Endometrial microvascular endothelial cells (primary cell): Measurements from ENCODE around the gene ADAMTS15. TPM values are rescaled to one million over a fixed set of nuclear protein-coding genes. Genes with fewer than 3 reads are reported as not detected.

Source experiments
- in situ Hi-C: cut with HindIII; loops from 2 replicates; pipeline ENCODE4 v1.10.0; 2017; ENCODE audit warnings: low sequenced_read_pairs, low pct_unique_long_range_greater_than_20kb; ENCODE audit errors: inconsistent ontology term
- total RNA-seq: library from RNA; depleted of rRNA; stranded (reverse); fragments of >200 nt; gene quantifications from one replicate; pipeline ENCODE4 v1.2.3, GENCODE V29; 2015; ENCODE audit errors: inconsistent ontology term

Gene ADAMTS15
- total RNA-seq, 1 donor from 2014 or later, result 0.46 TPM

DNA sequence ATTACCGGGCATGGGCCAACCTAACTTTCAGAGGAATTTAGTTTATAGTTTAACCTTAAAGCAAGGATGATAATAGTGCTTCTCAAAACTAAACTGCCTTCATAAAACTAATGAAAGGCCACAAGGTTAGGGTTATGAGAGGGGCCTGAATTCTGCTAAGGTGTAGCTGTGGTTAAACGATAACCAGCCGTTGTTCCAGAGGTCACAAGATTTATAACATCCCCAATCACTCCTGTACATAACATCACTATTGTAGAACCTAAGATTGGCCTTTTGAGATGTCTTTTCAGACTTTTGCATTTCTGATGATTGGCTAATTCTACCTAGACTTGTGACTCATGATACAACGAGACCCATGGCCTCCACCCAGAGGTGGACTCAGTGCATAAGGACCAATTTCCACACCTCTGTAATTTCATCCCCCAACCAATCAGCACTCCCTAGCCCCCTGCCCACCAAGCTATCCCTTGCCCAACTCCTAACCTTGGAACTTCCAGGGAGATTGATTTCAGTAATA lies 69.8 kb downstream of the ADAMTS15 start:
- in situ Hi-C loops, result no loop called here

DNA sequence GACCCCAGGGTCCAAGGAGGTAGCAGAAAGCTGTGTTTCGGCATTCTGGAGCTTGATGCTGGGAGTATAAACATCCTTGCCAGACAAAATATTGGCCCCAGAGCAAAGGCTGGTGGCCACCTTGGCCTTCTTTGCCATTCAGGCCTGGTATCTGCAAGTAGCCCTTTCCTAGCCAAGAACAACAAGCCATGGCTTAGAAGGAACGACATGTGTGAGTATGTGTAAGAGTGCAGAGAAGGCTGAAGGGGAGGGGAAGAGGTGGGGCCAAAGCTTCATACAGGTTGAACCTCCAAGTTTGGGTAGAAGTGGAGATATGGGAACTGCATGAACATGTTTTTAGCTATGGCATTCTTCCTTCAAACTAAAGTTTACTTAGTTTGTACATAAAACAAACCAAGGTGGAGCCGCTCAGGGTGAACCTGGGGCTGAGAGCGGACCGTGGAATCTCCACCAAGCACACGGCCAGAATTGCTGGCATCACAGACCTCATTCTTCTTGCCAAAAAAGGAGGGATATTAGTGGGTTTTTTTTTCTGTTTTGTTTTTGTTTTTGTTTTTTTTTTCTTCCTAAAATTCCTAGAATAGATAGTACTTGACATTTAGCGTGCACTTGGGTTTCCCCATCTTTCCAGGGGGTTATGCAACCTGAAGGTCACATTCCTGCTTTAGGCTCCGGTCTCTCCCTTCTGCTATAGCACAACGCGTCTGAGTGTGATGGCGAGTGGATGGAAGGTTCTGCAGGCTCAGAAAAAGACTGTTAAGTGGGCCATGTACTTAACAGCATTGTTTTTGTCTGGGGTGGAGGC lies 70.9 kb downstream of the ADAMTS15 start:
- in situ Hi-C loops, result no loop called here

DNA sequence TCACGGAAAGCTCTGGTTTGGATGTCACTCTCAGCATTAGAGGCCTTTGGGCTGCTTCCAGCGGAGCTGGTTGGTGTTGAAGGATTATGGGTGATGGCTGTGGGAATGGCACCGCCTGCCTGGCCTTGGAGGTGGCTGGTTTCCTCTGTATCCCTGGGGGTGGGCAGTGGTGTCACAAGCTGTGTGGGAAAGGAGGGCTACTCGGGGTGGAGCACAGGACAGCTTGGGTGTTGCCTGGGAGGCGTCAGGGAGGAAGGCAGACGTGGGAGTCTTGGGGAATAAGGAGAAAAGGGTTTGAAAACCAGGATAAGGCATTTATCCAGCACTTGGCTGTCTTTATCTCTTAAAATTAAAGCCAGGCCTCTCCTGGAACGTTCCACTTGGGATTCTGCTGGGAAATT lies 71.8 kb downstream of the ADAMTS15 start:
- in situ Hi-C loops, result no loop called here

DNA sequence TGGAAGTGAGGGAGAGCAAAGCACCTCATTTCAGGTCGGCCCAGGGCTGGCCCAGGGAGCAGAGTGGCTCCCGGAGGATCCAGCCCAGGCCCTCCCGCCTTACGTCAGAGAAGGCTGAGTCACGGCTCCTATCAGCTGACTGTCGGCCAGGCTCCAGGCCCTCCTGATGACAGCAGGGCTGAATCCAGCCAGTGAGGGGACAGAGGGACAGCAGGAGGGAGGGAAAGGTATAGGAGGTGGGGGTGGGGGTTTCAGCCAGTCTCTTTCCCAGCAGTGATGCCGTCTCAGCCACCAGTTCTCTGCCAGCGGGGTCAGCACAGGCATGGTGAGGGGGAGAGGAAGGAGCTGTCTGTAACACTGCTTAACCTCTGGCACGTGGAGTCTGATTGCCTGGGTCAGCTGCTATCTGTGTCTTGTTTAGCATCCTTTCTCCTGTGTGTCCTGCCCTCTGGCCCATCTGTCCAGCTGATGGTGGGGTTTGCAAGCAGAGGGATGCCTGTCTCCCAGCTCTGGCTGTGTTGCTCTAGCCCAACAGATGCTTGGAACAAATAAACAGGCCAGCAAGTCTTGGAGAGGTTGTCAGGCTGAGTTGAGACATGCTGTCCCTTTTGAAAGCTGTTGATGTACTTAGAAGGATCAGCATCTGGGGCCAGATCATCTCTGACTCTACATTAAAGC lies 74.0 kb downstream of the ADAMTS15 start:
- in situ Hi-C loops, result no loop called here

DNA sequence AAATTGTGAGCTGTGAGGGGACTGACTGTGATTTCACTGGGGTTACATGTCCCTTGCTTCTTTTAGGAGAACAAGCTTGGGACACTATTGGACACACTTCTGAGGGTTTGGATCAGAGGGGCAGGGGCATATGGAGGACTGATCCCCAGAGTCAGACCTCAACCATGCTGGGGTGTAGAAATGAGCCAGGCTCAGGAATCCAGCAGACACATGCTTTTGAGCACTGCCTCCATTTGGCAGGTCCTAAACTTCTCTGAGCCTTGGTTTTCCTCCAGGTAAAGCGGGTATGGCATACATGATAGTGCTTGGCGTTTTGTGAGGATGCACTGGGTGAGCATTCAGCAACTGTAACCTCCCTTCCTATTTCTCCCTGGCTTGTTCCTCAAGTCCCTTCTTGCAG lies 74.7 kb downstream of the ADAMTS15 start:
- in situ Hi-C loops, result no loop called here

DNA sequence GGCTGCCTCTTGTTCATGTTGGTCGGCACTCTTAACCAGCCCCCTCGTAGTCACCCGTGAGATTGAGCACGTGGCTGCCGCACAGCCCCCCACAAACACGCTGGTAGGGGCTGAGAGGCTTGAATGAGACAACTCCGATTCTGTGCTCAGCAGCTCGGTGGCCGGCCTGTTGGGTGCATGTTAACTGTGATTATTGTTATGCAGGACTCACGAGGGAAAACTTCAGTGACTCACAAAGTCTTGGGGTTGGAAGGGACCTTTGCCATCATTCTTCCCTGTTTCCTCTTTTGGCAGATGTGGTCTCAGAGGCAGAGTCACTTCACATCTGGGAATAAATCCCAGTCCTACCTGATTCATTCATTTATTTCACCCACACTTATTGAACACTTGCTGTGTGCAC lies 75.2 kb downstream of the ADAMTS15 start:
- in situ Hi-C loops, result no loop called here

DNA sequence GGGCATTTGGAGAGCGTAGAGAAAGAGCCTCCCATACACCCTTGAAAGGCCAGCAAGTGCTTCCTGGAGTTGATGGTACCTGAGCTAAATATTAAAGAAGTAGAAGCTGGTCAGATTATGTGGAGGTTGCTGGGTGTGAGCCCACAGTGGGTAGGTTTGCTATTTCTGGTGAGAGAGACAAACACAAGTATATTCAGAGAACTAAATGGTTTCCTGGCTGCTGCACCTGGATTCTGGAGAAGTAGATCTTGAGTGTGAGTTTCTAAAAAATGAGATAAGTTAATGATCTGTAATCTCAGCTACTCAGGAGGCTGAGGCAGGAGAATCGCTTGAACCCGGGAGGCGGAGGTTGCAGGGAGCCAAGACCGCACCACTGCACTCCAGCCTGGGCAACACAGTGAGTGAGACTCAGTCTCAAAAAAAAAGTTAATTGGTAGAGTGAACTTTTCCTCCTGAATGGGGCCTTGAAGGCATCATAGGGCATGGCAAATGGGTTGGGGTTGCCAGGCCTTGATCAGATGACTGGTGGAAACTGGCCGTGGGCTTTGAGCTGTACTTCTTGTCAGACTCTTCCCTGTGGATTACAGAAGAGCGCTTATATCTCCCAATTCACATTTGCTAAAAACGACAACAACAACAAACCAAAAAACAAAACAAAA lies 75.8 kb downstream of the ADAMTS15 start:
- in situ Hi-C loops, result no loop called here

DNA sequence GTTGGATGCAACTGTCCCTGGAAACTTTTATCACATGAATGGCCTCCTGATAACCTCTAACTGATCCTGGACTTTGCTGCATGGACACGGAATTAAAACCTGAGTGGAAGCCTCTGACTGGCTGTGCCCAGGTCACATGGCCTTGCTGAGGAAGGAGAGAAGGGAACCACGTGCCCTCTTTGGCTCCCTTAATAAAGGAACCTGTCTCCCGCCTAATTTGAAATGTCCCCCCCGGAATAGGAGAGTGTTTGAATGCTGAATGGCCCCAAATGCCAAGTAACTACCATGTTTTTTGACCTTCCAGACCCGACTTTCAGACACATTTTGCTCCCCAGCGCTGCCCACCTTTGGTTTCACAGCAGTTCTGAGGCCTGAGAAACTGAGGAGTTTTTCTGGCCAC lies 76.9 kb downstream of the ADAMTS15 start:
- in situ Hi-C loops, result no loop called here

Other genes starting within 250 kb of the ADAMTS15 start
- gene ZBTB44, start 133.7 kb upstream of the ADAMTS15 start, total RNA-seq, result 16.8 TPM
- gene ADAMTS8, start 20.0 kb upstream of the ADAMTS15 start, total RNA-seq, result not detected